K562 (cell line): ENCODE measurements around the gene PRKCB. TPM values are rescaled to one million over a fixed set of nuclear protein-coding genes. Genes with fewer than 3 reads are reported as not detected.

Experiments
- ETV5 ChIP-seq: sonication (generic); formaldehyde crosslinking; IDR thresholded peaks from 2 replicates; pipeline ENCODE4 v1.4.0; 2020; ENCODE audit warnings: low read depth, mild to moderate bottlenecking, missing genetic modification reagents
- FOXJ3 ChIP-seq: sonication (generic); formaldehyde crosslinking; IDR thresholded peaks from 2 replicates; pipeline ENCODE4 v1.4.0; 2020; ENCODE audit warnings: mild to moderate bottlenecking, missing genetic modification reagents
- FOXK1 ChIP-seq: sonication (generic); formaldehyde crosslinking; IDR thresholded peaks from 2 replicates; pipeline ENCODE4 v1.8.0; 2022; ENCODE audit warnings: missing genetic modification reagents, mild to moderate bottlenecking, borderline replicate concordance
- GABPB2 ChIP-seq: fragments of 250-450 bp; sonication (Bioruptor Pico); conservative IDR thresholded peaks from 2 replicates; pipeline ENCODE4 v1.5.1; 2021; ENCODE audit warnings: mild to moderate bottlenecking
- NCOA1 ChIP-seq: fragments of 450-650 bp; IDR thresholded peaks from 2 replicates; pipeline ENCODE4 v1.6.1; 2016; ENCODE audit warnings: low read depth
- REST ChIP-seq, 2 experiments: fragments of 450-650 bp; formaldehyde crosslinking in 1 of 2; IDR thresholded peaks; 2 replicates each; pipeline versions ENCODE4 v1.4.0 to v1.6.1; 2014 to 2020; ENCODE audit warnings: mild to moderate bottlenecking in 2 of 2, borderline replicate concordance in 1 of 2, low read depth in 1 of 2
- TEAD2 ChIP-seq: fragments of 450-650 bp; IDR thresholded peaks from 2 replicates; pipeline ENCODE4 v1.6.1; 2016; ENCODE audit warnings: missing genetic modification characterization, control low read depth, missing compliant biosample characterization
- TEAD4 ChIP-seq, 2 experiments: sonication (generic) in 1 of 2; formaldehyde crosslinking in 1 of 2; IDR thresholded peaks; 2 replicates each; pipeline versions ENCODE4 v1.6.1 to v1.8.0; 2012 to 2022; ENCODE audit warnings: borderline replicate concordance in 1 of 2, inconsistent platforms in 1 of 2, low read length in 1 of 2, mild to moderate bottlenecking in 1 of 2, missing genetic modification reagents in 1 of 2
- ZBTB43 ChIP-seq: sonication (generic); formaldehyde crosslinking; IDR thresholded peaks from 2 replicates; pipeline ENCODE4 v1.8.0; 2023; ENCODE audit warnings: mild to moderate bottlenecking, missing genetic modification reagents
- ZC3H4 ChIP-seq: sonication (generic); formaldehyde crosslinking; IDR thresholded peaks from 2 replicates; pipeline ENCODE4 v1.9.0; 2021; ENCODE audit warnings: missing genetic modification reagents, borderline replicate concordance
- ZNF134 ChIP-seq: fragments of 250-450 bp; sonication (Bioruptor Pico); conservative IDR thresholded peaks from 2 replicates; pipeline ENCODE4 v1.4.0; 2020
- ZNF197 ChIP-seq: fragments of 200-800 bp; sonication (Bioruptor generic); IDR thresholded peaks from 2 replicates; pipeline ENCODE4 v1.6.1; 2016; ENCODE audit warnings: low read depth, missing genetic modification characterization, missing compliant biosample characterization
- ZNF584 ChIP-seq: fragments of 200-800 bp; sonication (Bioruptor generic); IDR thresholded peaks from 2 replicates; pipeline ENCODE4 v1.6.1; 2016; ENCODE audit warnings: low read depth, mild to moderate bottlenecking, missing genetic modification characterization, missing compliant biosample characterization
- polyA plus RNA-seq, 8 experiments: library from polyadenylated mRNA; depleted of rRNA in 4 of 8; stranded (reverse) in 5 of 8; unstranded in 3 of 8; fragments of >200 nt; fragmentation: Nextera tagmentation in 2 of 8; fragmentation: Illumina TruSeq in 1 of 8; extraction: Ambion mirVana in 2 of 8; extraction: Trizol in 1 of 8; gene quantifications; 2 replicates each; pipeline versions ENCODE4 v1.2.1 to v1.2.3, GENCODE V29; 2011 to 2014; ENCODE audit warnings: inconsistent platforms in 1 of 8, missing spikeins in 1 of 8
- total RNA-seq, 7 experiments: library from RNA; depleted of rRNA in 6 of 7; stranded (reverse); fragments of >200 nt in 6 of 7; fragmentation: Illumina TruSeq in 2 of 7; extraction: Trizol in 2 of 7; gene quantifications; 2 replicates each; pipeline versions ENCODE4 v1.2.1 to v1.2.3, GENCODE V29; 2011 to 2021; ENCODE audit warnings: low replicate concordance in 1 of 7
- TF ChIP-seq, protein P1 (sequence below): sonication (generic); formaldehyde crosslinking; IDR thresholded peaks from 2 replicates; pipeline ENCODE4 v1.8.1; 2023; ENCODE audit warnings: mild to moderate bottlenecking, missing genetic modification reagents, moderate library complexity

Gene PRKCB
- total and polyA plus RNA-seq, 9 of the 15 experiments (the other 6 are each of a cell fraction or from before 2014, with no cell fraction given): 49.9 to 276 (median 148) TPM

- TF ChIP-seq ZC3H4 (CRISPR knock-in tag): no peak
- no peak for TF ChIP-seq ZNF134 (CRISPR knock-in tag)
- TF ChIP-seq GABPB2 (CRISPR knock-in tag): no peak
- 0 out of 2 replicates have a peak, but pooled peaks have one; percentile 27 for TF ChIP-seq FOXJ3 (CRISPR knock-in tag)
- TF ChIP-seq TEAD4 (IDR thresholded peaks at IDR 0.05; ENCODE audit: low read length): no peak
- 0 out of 2 replicates have a peak, but pooled peaks have one; percentile 24 for TF ChIP-seq TEAD4 (CRISPR knock-in tag; IDR thresholded peaks at IDR 0.05; ENCODE audit: borderline replicate concordance)
- TF ChIP-seq ETV5 (CRISPR knock-in tag): peak; percentile 46; the same call in 1 of the 2 replicates
- TF ChIP-seq FOXK1 (CRISPR knock-in tag): no peak
- TF ChIP-seq REST (IDR thresholded peaks at IDR 0.05; ENCODE audit: borderline replicate concordance): peak; percentile 100
- TF ChIP-seq REST (CRISPR knock-in tag; IDR thresholded peaks at IDR 0.05; ENCODE audit: low read depth): peak; percentile 99
- peak; percentile 92 for TF ChIP-seq ZNF197 (CRISPR knock-in tag)
- TF ChIP-seq, protein P1, sequence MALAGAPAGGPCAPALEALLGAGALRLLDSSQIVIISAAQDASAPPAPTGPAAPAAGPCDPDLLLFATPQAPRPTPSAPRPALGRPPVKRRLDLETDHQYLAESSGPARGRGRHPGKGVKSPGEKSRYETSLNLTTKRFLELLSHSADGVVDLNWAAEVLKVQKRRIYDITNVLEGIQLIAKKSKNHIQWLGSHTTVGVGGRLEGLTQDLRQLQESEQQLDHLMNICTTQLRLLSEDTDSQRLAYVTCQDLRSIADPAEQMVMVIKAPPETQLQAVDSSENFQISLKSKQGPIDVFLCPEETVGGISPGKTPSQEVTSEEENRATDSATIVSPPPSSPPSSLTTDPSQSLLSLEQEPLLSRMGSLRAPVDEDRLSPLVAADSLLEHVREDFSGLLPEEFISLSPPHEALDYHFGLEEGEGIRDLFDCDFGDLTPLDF (CRISPR knock-in tag): peak; percentile 66; the same call in 1 of the 2 replicates
- TF ChIP-seq NCOA1: peak; percentile 95
- TF ChIP-seq ZNF584 (CRISPR knock-in tag): peak; percentile 85; the same call in 1 of the 2 replicates
- no peak for TF ChIP-seq ZBTB43 (CRISPR knock-in tag)
- 0 out of 2 replicates have a peak, but pooled peaks have one; percentile 14 for TF ChIP-seq TEAD2 (tag)
These were observed 419.9 kb downstream of the PRKCB start, which contains the start of gene CACNG3 (continued) for GRCh38 chr16:24255456-24256371.
